ENCODE data around the gene SLC6A3. TPM values are rescaled to one million over a fixed set of nuclear protein-coding genes. Genes with fewer than 3 reads are reported as not detected.

The SLC6A3 gene
- polyA plus RNA-seq, 1 experiment, result not detected

DNA sequence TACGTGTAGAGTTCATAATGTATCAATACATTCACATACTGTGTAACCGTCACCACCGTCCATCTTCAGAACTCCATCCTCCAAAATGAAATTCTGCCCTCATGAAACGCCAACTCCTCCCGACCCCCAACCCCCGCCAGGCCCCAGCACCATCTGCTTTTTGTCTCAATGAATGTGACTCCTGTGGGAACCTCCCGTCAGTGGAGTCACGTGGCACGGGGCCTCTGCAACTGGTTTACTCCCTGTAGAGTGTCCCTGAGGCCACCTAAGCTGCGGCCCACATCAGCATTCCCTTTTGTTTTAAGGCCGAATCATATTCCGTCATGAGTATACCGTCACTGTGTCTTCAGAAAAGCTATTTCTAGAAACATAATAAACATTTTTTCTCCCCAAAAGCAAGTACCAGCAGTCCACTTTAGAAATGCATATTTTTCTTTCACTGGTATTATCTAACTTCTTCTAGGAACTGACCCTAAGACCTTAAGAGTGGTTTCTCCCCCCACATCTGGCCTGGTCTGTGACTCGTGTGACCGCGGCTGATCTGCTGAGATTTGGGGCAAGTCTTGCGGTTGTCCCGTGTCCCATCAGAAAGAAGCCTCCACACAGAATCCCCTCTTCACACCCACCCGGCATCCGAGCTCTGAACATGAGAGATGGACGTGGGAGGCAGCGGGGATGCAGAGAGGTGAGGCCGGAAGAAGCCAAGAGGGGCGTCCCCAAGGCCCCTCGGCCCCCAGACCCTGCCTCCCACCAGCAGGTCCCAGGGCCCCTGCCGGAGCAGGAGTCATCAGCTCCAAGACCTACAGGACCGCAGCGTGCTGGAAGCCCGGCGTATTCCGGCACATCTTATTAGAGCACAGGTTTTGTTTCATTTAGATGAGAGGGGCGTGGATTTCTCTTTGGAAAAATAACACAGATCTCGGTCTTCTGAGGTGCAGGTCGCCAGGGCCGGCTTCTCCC, 38.3 kb downstream of the SLC6A3 start:
- peaks cover 5% of the 10 kb centered on the region; the same call in 1 of the 2 replicates for H3K9me3 ChIP-seq (ENCODE audit: control insufficient read depth, insufficient read depth, low read length)
- H3K4me3 ChIP-seq (ENCODE audit: low read depth, low read length), result no peak overlapping the region
- no peak overlapping the region for H3K27ac ChIP-seq (ENCODE audit: low read depth, low read length)
- POLR2A ChIA-PET, result no interaction called here
- DNase-seq (ENCODE audit: low read depth, low spot score), result no peak
- TF ChIP-seq, protein P1, sequence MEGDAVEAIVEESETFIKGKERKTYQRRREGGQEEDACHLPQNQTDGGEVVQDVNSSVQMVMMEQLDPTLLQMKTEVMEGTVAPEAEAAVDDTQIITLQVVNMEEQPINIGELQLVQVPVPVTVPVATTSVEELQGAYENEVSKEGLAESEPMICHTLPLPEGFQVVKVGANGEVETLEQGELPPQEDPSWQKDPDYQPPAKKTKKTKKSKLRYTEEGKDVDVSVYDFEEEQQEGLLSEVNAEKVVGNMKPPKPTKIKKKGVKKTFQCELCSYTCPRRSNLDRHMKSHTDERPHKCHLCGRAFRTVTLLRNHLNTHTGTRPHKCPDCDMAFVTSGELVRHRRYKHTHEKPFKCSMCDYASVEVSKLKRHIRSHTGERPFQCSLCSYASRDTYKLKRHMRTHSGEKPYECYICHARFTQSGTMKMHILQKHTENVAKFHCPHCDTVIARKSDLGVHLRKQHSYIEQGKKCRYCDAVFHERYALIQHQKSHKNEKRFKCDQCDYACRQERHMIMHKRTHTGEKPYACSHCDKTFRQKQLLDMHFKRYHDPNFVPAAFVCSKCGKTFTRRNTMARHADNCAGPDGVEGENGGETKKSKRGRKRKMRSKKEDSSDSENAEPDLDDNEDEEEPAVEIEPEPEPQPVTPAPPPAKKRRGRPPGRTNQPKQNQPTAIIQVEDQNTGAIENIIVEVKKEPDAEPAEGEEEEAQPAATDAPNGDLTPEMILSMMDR (IDR thresholded peaks at IDR 0.05; ENCODE audit: low read depth, low read length), result no peak
- H3K27me3 ChIP-seq (ENCODE audit: control insufficient read depth, insufficient read depth, low read length), result peaks cover 5% of the 10 kb centered on the region
- CTCF ChIA-PET, result no interaction called here

DNA sequence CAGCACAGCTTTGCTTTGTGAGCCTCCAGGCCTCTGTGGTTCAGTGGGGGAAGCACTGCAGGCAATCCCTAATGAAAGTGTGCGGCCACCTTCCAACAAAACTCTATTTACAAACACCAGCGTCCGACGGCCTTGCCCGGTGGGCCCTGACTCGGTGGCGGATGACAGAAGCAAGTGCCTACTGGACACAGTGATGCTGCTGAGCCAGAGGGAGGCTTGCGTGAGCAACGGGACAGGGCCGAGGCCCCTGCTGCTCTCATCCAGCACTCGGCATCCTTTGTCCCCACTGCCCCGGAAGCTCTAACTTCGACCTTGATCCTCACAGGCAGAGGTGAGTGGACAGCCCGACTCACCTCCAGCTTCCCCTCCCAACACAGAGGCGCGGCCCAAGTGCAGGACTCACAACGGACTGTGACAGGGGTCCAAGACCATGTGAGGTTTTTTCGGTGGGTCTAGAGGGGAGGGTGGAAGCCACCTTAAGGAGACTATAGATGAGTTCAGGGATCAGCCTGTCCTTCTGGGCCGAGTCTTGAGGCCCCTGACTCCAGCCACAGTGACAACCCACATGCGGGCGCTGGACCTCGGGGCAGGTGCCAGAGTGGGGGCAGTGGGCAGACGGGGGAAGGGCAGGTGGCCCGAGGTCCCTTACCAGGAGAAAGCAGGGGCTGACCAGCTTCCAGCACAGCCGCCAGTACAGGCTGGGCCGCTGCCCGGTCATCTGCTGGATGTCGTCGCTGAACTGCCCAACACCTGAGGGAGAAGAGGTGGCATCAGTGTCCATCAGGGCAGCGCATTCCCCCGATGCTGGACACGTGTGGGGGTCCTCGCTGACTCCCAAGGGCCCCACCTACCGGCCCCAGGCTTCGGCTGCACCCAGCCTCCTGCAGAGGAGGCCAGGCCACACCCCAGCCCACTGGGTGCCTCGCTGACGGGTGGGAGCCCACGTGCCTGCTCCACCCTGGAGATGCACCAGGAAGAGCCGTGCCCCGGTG, 39.4 kb downstream of the SLC6A3 start:
- Histone ChIP-seq H3K27me3 (ENCODE audit: control insufficient read depth, insufficient read depth, low read length) (peaks cover 5% of the 10 kb centered on the region), H3K9me3 (ENCODE audit: control insufficient read depth, insufficient read depth, low read length) (peaks cover 5% of the 10 kb centered on the region; the same call in 1 of the 2 replicates), H3K27ac (ENCODE audit: low read depth, low read length) (no peak overlapping the region), H3K4me3 (ENCODE audit: low read depth, low read length) (no peak overlapping the region)
- TF ChIP-seq, protein P1 (IDR thresholded peaks at IDR 0.05; ENCODE audit: low read depth, low read length), result no peak
- DNase-seq (ENCODE audit: low read depth, low spot score), result no peak
- CTCF ChIA-PET, result no interaction called here
- POLR2A ChIA-PET, result no interaction called here

DNA sequence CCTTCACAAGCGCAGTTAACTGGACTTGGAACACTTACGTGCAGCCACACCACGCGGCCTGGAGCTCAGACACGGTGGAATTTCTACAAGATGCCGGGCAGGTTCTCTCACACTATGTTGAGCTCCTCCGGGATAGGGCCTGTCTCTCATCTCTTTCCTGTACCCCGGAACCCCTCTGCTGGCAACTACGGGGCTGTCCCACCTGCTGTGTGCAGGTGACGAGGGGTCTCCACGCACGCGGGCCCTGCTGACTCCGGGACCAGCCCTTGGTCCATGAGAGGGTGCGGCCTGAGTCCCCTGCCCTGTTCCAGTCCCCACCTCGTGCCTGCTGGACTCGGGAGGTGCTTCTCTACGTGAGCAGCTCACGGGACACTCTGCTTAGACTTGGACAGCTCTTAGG, 40.1 kb downstream of the SLC6A3 start:
- Histone ChIP-seq H3K27me3 (ENCODE audit: control insufficient read depth, insufficient read depth, low read length) (peaks cover 5% of the 10 kb centered on the region), H3K4me3 (ENCODE audit: low read depth, low read length) (no peak overlapping the region), H3K9me3 (ENCODE audit: control insufficient read depth, insufficient read depth, low read length) (peaks cover 9% of the 10 kb centered on the region; the same call in 1 of the 2 replicates), H3K27ac (ENCODE audit: low read depth, low read length) (no peak overlapping the region)
- ChIA-PET POLR2A (no interaction called here), CTCF (no interaction called here)
- DNase-seq (ENCODE audit: low read depth, low spot score), result no peak
- TF ChIP-seq, protein P1 (IDR thresholded peaks at IDR 0.05; ENCODE audit: low read depth, low read length), result no peak

DNA sequence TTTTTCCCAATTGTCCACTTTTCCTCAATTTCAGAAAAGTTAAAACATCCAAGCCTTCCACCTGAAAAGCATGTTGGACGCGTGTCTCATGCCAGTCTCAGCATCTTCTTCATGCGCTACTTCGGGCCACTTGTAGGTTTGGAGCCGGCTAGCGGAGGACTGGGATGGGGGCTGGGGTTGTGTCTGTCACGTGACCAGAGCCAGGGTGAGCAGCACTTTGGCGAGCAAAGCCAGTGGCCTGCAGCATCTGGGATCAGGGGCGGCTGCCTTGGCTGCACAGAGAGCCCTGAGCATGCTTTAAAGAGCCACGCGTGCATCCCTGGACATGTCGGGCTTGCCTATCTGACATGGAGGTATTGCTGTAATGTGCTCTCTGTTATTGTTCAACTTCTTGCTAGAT, 41.2 kb downstream of the SLC6A3 start:
- TF ChIP-seq, protein P1 (IDR thresholded peaks at IDR 0.05; ENCODE audit: low read depth, low read length), result no peak
- no peak overlapping the region for H3K27ac ChIP-seq (ENCODE audit: low read depth, low read length)
- peaks cover 8% of the 10 kb centered on the region for H3K27me3 ChIP-seq (ENCODE audit: control insufficient read depth, insufficient read depth, low read length)
- CTCF ChIA-PET, result no interaction called here
- POLR2A ChIA-PET, result no interaction called here
- DNase-seq (ENCODE audit: low read depth, low spot score), result no peak
- no peak overlapping the region for H3K4me3 ChIP-seq (ENCODE audit: low read depth, low read length)
- peaks cover 11% of the 10 kb centered on the region for H3K9me3 ChIP-seq (ENCODE audit: control insufficient read depth, insufficient read depth, low read length)

All from AG04450 (cell line).